Spleen (tissue), 7 donors: Measurements from ENCODE around the gene XPC.

ENCODE experiments used
- POLR2A ChIP-seq, 3 donors: fragments of 450-650 bp; IDR thresholded peaks; one replicate each; pipeline ENCODE4 v1.5.1; 2017; ENCODE audit warnings: antibody characterized with exemption in 3 of 3, mild to moderate bottlenecking in 1 of 3
- TF ChIP-seq, protein P1 (sequence below), 11 experiments: fragments of 200-600 bp in 7 of 11; fragments of 450-650 bp in 4 of 11; sonication (generic) in 4 of 11; IDR thresholded peaks in 8 of 11; conservative IDR thresholded peaks in 3 of 11; 1 replicate in 7 of 11; 2 replicates in 4 of 11; pipeline versions ENCODE4 v1.4.0 to v1.8.0; 2016 to 2021; ENCODE audit warnings: antibody characterized with exemption in 11 of 11, inconsistent platforms in 4 of 11, mild to moderate bottlenecking in 1 of 11
- donor health status: DM: no; HTN: no; CAD: no; lungs with moderate emphysema.
- donor health status: DM: no; HTN: no; CAD: no.
- donor health status: DM: no; HTN: no; CAD: no.

DNA sequence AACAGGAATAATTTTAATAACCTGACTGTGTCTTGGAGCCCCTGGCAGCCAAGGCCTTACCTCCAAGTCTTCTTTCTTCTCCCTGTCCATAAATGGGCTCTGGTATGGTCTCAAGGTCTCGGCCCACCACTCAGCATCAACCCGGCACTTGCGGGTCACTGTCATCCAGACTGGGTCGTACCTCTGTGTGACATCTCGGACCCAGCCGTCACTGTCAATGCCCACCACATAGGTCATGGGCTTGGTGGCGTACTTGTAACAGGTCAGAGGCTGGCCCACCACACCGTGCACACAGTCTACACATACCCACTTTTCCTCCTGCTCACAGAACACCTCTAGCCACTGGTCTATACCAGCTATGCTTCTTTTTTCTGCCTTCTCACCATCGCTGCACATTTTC is 20.4 kb downstream of the XPC start:
- TF ChIP-seq, protein P1, sequence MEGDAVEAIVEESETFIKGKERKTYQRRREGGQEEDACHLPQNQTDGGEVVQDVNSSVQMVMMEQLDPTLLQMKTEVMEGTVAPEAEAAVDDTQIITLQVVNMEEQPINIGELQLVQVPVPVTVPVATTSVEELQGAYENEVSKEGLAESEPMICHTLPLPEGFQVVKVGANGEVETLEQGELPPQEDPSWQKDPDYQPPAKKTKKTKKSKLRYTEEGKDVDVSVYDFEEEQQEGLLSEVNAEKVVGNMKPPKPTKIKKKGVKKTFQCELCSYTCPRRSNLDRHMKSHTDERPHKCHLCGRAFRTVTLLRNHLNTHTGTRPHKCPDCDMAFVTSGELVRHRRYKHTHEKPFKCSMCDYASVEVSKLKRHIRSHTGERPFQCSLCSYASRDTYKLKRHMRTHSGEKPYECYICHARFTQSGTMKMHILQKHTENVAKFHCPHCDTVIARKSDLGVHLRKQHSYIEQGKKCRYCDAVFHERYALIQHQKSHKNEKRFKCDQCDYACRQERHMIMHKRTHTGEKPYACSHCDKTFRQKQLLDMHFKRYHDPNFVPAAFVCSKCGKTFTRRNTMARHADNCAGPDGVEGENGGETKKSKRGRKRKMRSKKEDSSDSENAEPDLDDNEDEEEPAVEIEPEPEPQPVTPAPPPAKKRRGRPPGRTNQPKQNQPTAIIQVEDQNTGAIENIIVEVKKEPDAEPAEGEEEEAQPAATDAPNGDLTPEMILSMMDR (IDR thresholded peaks at IDR 0.05 in 8 of 11, conservative IDR thresholded peaks at IDR 0.05 in 3 of 11), result no peak
- TF ChIP-seq POLR2A (IDR thresholded peaks at IDR 0.05), result no peak
